ENCODE data around the gene C7orf57.
A peak's percentile ranks its signal among the peaks of the same experiment; 100 is the strongest.

Gene C7orf57

GRCh38 chr7:48031111-48031510, 4.2 kb upstream of the C7orf57 start:
- FAIRE-seq: no peak
- DNase-seq (ENCODE audit: extremely low spot score, insufficient read length, low read depth): no peak

GRCh38 chr7:48033922-48034321, 1.4 kb upstream of the C7orf57 start:
- FAIRE-seq: no peak

GRCh38 chr7:48035967-48036478, 680 bp downstream of the C7orf57 start:
- DNase-seq (ENCODE audit: extremely low spot score, insufficient read length, low read depth) (no peak), FAIRE-seq (no peak)

More at GRCh38 chr7:48033922-48034321, 1.4 kb upstream of the C7orf57 start:
- no peak for DNase-seq (ENCODE audit: extremely low spot score, insufficient read length, low read depth)

GRCh38 chr7:48038815-48039506, 3.6 kb downstream of the C7orf57 start:
- FAIRE-seq: no peak
- no peak for DNase-seq (ENCODE audit: extremely low spot score, insufficient read length, low read depth)

DNA sequence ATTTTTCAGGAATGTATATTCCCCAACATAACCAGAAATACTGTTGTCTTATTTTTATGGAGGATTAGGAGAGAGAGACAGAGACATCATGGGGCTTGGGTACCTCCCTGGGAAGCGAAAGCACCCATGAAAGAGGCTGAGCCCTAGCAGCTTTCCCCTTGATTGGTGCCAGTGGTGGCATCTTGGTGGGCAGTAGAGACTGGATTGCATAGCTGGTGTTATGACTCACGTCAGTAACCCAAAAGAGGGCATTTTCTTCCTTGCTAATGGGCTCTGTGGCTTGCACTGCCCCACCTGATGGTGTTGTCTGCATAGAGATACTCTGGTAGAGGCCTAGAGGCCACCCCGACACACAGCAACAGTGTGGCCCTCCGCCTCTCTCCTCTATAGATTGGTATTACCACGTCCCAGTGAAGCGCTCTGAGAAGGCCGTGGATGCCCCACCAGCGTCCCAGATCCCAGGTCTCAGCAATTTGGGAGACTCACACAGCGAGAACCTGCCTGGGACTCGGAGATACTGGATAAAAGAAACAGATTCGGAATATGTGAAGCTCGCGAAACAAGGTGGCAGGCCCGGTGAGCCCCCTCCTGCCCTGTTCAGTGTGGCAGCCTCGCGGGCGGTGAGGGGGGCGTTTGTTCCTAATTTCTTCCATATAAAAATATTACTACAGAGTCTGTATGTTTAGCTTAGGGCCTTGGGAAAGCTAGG, 5.8 kb downstream of the C7orf57 start:
- FAIRE-seq: no peak
- no peak for DNase-seq (ENCODE audit: extremely low spot score, insufficient read length, low read depth)

DNA sequence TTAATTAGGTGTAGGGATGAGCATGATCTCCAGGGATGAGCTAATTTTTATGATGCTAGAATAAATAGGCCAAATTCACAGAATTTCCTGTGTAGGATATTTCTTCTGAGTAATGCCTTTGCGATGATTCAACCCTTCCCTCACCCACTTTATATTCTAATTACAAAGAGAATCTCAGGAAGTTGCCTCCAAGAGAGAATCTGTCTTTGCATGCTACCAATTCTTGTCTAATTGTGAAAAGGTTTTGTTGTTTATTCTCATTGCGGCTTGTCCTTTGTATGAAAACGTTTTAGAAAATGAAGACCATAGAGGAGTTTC, 6.3 kb downstream of the C7orf57 start:
- DNase-seq (ENCODE audit: extremely low spot score, insufficient read length, low read depth) (no peak), FAIRE-seq (no peak)

DNA sequence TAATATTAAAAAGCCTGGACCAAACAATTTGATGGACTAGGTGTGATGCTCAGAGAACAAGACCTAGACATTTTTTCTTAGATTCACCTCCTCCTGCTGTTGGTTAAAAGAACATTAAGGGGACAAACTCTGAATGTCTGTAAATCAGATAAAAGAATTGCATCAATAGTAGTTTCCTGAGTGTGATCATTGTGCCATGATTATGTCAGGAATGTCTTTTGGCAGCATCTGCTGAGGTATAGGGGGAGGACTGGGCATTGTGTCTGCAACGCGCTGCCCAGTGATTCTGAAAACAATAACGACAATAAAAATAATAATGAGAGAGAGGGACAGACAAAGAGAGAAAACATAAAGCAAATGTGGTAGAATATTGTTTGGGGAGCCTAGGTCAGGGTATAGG, 6.9 kb downstream of the C7orf57 start:
- DNase-seq (ENCODE audit: extremely low spot score, insufficient read length, low read depth) (no peak), FAIRE-seq (no peak)

DNA sequence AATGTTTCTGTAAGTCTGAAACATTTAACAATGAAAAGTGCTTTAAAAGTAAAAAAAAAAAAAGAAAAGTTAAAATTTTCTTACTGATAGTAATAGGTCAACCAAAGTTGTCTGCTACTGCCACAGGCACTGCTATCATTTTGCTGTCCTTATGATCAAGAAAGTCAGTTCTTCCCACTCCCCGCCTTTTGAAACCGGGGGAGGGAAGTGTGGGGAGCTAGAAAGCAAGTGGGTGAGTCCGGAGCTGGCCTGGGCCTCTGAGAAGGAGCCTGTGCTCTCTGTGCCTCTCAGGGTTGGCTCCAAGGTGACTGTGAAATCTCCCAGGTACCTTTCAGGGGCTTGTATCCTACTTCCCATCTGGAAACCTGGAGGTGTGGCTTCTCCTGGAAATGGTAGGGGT, 7.3 kb downstream of the C7orf57 start:
- DNase-seq (ENCODE audit: extremely low spot score, insufficient read length, low read depth): no peak
- no peak for FAIRE-seq

- DNase-seq (ENCODE audit: extremely low spot score, insufficient read length, low read depth) (no peak), FAIRE-seq (no peak)
Measured at GRCh38 chr7:48045195-48045765, 9.9 kb downstream of the C7orf57 start.

DNA sequence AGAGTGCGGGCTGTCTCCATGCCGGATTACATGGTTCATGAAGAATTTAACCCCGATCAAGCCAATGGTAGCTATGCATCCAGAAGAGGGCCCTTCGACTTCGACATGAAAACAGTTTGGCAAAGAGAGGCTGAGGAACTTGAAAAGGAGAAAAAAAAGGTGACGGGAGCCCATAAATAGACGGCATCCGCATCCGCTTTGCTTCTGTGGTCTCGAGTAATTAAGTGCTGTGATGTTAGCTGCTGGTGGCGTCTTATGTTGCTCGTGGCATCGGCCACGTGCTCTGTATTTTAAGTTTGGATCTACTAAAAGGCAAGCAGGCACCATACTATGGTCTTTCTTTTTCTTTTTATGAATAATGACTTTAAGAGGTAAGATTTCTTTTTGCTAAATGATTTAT, 11.1 kb downstream of the C7orf57 start:
- DNase-seq (ENCODE audit: extremely low spot score, insufficient read length, low read depth) (no peak), FAIRE-seq (no peak)

DNA sequence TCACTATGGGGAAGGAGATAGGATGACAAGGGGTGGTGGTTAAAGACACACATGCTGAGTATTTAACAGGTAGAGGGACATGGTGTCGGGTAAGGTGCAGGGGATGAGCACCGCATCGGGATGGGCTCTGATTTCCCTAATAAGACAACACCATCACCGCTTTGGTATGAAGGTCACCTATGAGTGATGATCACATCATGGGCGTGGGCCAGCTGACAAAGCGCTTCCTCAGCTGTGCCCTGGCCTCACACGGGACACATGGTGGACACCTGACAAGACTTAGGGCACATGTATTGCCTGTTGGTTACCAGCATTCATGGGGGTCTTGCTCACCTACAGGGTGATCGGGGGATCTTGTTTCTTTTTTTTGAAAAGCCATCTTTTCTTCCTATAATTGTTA, 12.8 kb downstream of the C7orf57 start:
- FAIRE-seq: no peak

DNA sequence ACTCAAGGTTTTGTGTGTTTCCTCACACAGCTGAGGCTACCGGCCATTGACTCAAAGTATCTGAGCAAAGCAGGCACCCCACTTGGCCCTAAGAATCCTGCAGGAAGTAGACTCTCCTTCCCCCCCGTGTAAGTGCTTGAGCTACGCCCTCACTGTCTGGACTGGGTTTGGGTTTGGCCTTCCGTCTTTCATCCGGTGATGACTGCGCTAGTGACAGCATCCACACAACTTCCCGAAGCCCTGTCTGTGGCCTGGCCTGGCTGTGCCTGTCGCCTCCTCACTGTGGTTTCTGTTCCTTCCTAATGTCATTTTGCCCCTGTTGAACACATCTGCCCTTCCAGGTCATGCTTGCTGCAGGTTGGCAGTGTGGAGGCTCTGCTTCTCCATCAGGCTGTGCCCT, 14.5 kb downstream of the C7orf57 start:
- FAIRE-seq (no peak), DNase-seq (ENCODE audit: extremely low spot score, insufficient read length, low read depth) (no peak)

More for the DNA sequence above, 12.8 kb downstream of the C7orf57 start:
- no peak for DNase-seq (ENCODE audit: extremely low spot score, insufficient read length, low read depth)

- DNase-seq (ENCODE audit: extremely low spot score, insufficient read length, low read depth) (peak; percentile 17), FAIRE-seq (peak; percentile 53)
Measured at GRCh38 chr7:48052748-48053147, 17.4 kb downstream of the C7orf57 start.

- DNase-seq (ENCODE audit: extremely low spot score, insufficient read length, low read depth) (no peak), FAIRE-seq (no peak)
Measured at GRCh38 chr7:48053736-48054135, 18.4 kb downstream of the C7orf57 start.

GRCh38 chr7:48058990-48059389, 23.6 kb downstream of the C7orf57 start:
- FAIRE-seq (no peak), DNase-seq (ENCODE audit: extremely low spot score, insufficient read length, low read depth) (no peak)

- no peak for FAIRE-seq
Measured at GRCh38 chr7:48059706-48060105, 24.4 kb downstream of the C7orf57 start.

GRCh38 chr7:48063985-48064384, 28.6 kb downstream of the C7orf57 start:
- no peak for FAIRE-seq
- no peak for DNase-seq (ENCODE audit: extremely low spot score, insufficient read length, low read depth)

More at GRCh38 chr7:48059706-48060105, 24.4 kb downstream of the C7orf57 start:
- no peak for DNase-seq (ENCODE audit: extremely low spot score, insufficient read length, low read depth)

DNA sequence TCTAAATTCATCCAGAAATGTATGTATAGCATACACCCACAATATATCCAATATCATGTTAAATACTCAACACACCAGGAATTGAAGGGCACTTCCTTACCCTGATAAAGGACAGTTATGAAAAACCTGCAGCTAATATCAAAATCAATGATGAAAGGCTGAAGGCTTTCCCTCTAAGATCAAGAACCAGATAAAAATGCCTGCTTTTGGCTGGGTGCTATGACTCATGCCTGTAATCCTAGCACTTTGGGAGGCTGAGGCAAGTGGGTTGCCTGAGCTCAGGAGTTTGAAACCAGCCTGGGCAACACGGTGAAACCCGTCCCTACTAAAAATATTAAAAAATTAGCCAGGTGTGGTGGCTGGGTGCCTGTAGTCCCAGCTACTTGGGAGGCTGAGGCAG, 32.1 kb downstream of the C7orf57 start:
- FAIRE-seq: no peak

DNA sequence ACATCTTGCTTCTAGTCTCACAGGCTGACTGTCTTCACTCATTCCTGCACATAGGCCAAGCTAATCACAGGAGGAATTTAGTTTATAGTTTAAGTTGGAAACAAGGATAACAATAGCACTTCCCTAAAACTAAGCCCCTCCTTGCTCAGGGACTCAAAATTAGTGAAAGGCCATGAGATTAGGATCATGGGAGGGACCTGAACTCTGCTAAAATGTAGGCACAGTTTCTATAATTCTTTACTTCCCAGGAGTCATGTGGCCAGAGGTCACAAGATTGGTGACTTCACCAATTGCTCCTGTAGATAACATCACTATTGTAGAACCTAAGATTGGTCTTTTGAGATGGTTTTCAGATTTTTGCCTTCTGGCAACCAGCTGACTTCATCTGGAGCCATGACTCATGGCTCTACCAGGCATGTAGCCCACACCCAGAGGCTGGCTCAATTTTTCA, 38.9 kb downstream of the C7orf57 start:
- DNase-seq (ENCODE audit: extremely low spot score, insufficient read length, low read depth) (no peak), FAIRE-seq (no peak)

More for the DNA sequence above, 32.1 kb downstream of the C7orf57 start:
- DNase-seq (ENCODE audit: extremely low spot score, insufficient read length, low read depth): no peak

GRCh38 chr7:48077423-48077822, 42.1 kb downstream of the C7orf57 start:
- FAIRE-seq: no peak
- no peak for DNase-seq (ENCODE audit: extremely low spot score, insufficient read length, low read depth)

GRCh38 chr7:48078470-48078869, 43.1 kb downstream of the C7orf57 start:
- FAIRE-seq: no peak
- no peak for DNase-seq (ENCODE audit: extremely low spot score, insufficient read length, low read depth)
